ENCODE measurements around the gene PDE8B.

GRCh38 chr5:77181596-77182304 is 28.7 kb upstream of the PDE8B start:
- no peak for TF ChIP-seq POLR2A (IDR thresholded peaks at IDR 0.05)
- no peak for TF ChIP-seq CTCF (IDR thresholded peaks at IDR 0.05)

Measured in right lobe of liver (tissue), 4 donors.